HepG2 (cell line): Measurements from ENCODE around the gene RAPGEF5. TPM values are rescaled to one million over a fixed set of nuclear protein-coding genes. Genes with fewer than 3 reads are reported as not detected.

Experiments used
- CBX1 ChIP-seq: IDR thresholded peaks from one replicate; pipeline ENCODE4 v1.6.1; 2016; ENCODE audit warnings: antibody characterized with exemption, low read depth
- IKZF4 ChIP-seq: sonication (generic); formaldehyde crosslinking; IDR thresholded peaks from 2 replicates; pipeline ENCODE4 v1.5.1; 2020; ENCODE audit warnings: borderline replicate concordance, mild to moderate bottlenecking, low read depth, missing genetic modification reagents; ENCODE audit errors: not compliant biosample characterization
- NFIB ChIP-seq: sonication (generic); formaldehyde crosslinking; IDR thresholded peaks from 2 replicates; pipeline ENCODE4 v1.9.0; 2021; ENCODE audit warnings: missing genetic modification reagents, mild to moderate bottlenecking, borderline replicate concordance
- SOX5 ChIP-seq: IDR thresholded peaks from 2 replicates; pipeline ENCODE4 v1.6.1; 2016; ENCODE audit warnings: borderline replicate concordance
- TCF7 ChIP-seq: sonication (generic); IDR thresholded peaks from 2 replicates; pipeline ENCODE4 v1.6.1; 2016; ENCODE audit warnings: antibody characterized with exemption, low read depth
- ZNF207 ChIP-seq: fragments of 450-650 bp; IDR thresholded peaks from 2 replicates; pipeline ENCODE4 v1.6.1; 2016; ENCODE audit warnings: antibody characterized with exemption, borderline replicate concordance
- ZNF530 ChIP-seq: sonication (generic); formaldehyde crosslinking; IDR thresholded peaks from 2 replicates; pipeline ENCODE4 v1.5.0; 2020; ENCODE audit warnings: low read depth, mild to moderate bottlenecking, missing genetic modification reagents
- ZNF644 ChIP-seq: IDR thresholded peaks from 2 replicates; pipeline ENCODE4 v1.6.1; 2016; ENCODE audit warnings: low read depth
- ZNF83 ChIP-seq: sonication (generic); formaldehyde crosslinking; IDR thresholded peaks from 2 replicates; pipeline ENCODE4 v1.4.0; 2020; ENCODE audit warnings: missing genetic modification reagents, mild to moderate bottlenecking, borderline replicate concordance
- polyA plus RNA-seq, 8 experiments: library from polyadenylated mRNA; depleted of rRNA in 3 of 8; stranded (reverse) in 7 of 8; unstranded in 1 of 8; fragments of >200 nt; fragmentation: Illumina TruSeq in 4 of 8; extraction: Trizol in 4 of 8; gene quantifications; 2 replicates each; pipeline versions ENCODE4 v1.2.1 to v1.2.3, GENCODE V29; 2011 to 2016; ENCODE audit warnings: low read depth in 4 of 8, missing spikeins in 1 of 8, mixed read lengths in 1 of 8; ENCODE audit not compliant: insufficient read depth in 1 of 8
- total RNA-seq, 5 experiments: library from RNA; depleted of rRNA; stranded (reverse); fragments of >200 nt; fragmentation: Illumina TruSeq; extraction: Trizol; gene quantifications; 2 replicates each; pipeline ENCODE4 v1.2.3, GENCODE V29; 2016; ENCODE audit warnings: low read depth in 1 of 5
- TF ChIP-seq, protein P1 (sequence below), 2 experiments: fragments of 450-650 bp in 1 of 2; sonication (generic) in 1 of 2; formaldehyde crosslinking in 1 of 2; IDR thresholded peaks; 2 replicates each; pipeline versions ENCODE4 v1.6.1 to v1.8.0; 2016 to 2022; ENCODE audit warnings: antibody characterized with exemption in 1 of 2, mild to moderate bottlenecking in 1 of 2, missing genetic modification reagents in 1 of 2
- TF ChIP-seq, protein P2 (sequence below): sonication (generic); formaldehyde crosslinking; IDR thresholded peaks from 2 replicates; pipeline ENCODE4 v1.4.0; 2020; ENCODE audit warnings: missing genetic modification reagents
- TF ChIP-seq, protein P3 (sequence below): sonication (generic); formaldehyde crosslinking; IDR thresholded peaks from 2 replicates; pipeline ENCODE4 v1.5.0; 2020; ENCODE audit warnings: missing genetic modification reagents
- TF ChIP-seq, protein P4 (sequence below): sonication (generic); formaldehyde crosslinking; IDR thresholded peaks from 2 replicates; pipeline ENCODE4 v1.4.0; 2020; ENCODE audit warnings: missing genetic modification reagents
- TF ChIP-seq, protein P5 (sequence below): sonication (generic); formaldehyde crosslinking; IDR thresholded peaks from 2 replicates; pipeline ENCODE4 v1.8.0; 2022; ENCODE audit warnings: mild to moderate bottlenecking, missing genetic modification reagents

RAPGEF5 gene
- total and polyA plus RNA-seq, 2 of the 13 experiments (the other 11 are each of a cell fraction or from before 2014, with no cell fraction given): 17.1 to 23.4 TPM

DNA sequence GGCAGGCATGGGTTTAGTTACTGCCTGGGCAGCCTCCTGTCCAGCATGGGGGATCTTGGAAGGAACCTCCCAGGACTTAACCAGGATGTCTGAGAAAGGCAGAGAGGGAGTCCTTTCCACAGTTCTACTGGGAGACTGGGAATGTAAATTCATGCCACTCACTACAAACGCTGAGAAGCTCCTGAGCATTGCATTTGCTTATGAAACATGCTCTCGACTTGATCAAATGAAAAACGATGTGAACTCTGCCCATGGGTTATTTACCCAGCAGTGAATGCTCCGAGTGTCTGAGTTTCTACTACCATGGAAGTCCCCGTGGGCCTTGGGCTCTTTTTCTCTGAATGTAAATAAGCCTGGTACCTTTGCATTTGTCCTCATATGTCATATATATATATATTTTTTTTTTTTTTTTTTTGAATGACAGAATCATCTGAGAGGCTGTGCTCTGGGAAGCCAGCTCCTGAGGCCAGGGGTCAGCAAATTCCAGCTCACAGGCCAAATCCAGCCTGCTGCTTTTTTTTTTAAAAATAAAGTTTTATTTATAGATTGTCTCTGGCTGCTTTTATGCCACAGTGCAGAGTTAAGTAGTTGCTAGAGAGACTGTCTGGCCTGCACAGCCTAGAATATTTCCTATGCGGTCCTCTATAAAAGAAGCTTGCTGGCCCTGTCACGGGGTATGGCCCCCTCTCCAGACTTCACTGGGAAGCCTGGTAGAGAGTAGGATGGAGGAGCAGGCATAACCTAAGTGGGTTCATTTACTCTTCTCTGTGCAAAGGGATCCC lies 21.4 kb upstream of the RAPGEF5 start (continued):
- TF ChIP-seq IKZF4: no peak
- TF ChIP-seq ZNF530: no peak
- peak; percentile 46; the same call in 1 of the 2 replicates for TF ChIP-seq TCF7
- TF ChIP-seq, protein P1, sequence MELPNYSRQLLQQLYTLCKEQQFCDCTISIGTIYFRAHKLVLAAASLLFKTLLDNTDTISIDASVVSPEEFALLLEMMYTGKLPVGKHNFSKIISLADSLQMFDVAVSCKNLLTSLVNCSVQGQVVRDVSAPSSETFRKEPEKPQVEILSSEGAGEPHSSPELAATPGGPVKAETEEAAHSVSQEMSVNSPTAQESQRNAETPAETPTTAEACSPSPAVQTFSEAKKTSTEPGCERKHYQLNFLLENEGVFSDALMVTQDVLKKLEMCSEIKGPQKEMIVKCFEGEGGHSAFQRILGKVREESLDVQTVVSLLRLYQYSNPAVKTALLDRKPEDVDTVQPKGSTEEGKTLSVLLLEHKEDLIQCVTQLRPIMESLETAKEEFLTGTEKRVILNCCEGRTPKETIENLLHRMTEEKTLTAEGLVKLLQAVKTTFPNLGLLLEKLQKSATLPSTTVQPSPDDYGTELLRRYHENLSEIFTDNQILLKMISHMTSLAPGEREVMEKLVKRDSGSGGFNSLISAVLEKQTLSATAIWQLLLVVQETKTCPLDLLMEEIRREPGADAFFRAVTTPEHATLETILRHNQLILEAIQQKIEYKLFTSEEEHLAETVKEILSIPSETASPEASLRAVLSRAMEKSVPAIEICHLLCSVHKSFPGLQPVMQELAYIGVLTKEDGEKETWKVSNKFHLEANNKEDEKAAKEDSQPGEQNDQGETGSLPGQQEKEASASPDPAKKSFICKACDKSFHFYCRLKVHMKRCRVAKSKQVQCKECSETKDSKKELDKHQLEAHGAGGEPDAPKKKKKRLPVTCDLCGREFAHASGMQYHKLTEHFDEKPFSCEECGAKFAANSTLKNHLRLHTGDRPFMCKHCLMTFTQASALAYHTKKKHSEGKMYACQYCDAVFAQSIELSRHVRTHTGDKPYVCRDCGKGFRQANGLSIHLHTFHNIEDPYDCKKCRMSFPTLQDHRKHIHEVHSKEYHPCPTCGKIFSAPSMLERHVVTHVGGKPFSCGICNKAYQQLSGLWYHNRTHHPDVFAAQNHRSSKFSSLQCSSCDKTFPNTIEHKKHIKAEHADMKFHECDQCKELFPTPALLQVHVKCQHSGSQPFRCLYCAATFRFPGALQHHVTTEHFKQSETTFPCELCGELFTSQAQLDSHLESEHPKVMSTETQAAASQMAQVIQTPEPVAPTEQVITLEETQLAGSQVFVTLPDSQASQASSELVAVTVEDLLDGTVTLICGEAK (IDR thresholded peaks at IDR 0.05): peak; percentile 52; the same call in 1 of the 2 replicates
- TF ChIP-seq, protein P1 (CRISPR knock-in tag; IDR thresholded peaks at IDR 0.05): peak; percentile 90
- TF ChIP-seq NFIB (CRISPR knock-in tag): no peak
- TF ChIP-seq, protein P2, sequence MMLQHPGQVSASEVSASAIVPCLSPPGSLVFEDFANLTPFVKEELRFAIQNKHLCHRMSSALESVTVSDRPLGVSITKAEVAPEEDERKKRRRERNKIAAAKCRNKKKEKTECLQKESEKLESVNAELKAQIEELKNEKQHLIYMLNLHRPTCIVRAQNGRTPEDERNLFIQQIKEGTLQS (CRISPR knock-in tag): no peak
- TF ChIP-seq, protein P3, sequence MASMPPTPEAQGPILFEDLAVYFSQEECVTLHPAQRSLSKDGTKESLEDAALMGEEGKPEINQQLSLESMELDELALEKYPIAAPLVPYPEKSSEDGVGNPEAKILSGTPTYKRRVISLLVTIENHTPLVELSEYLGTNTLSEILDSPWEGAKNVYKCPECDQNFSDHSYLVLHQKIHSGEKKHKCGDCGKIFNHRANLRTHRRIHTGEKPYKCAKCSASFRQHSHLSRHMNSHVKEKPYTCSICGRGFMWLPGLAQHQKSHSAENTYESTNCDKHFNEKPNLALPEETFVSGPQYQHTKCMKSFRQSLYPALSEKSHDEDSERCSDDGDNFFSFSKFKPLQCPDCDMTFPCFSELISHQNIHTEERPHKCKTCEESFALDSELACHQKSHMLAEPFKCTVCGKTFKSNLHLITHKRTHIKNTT (CRISPR knock-in tag): no peak
- TF ChIP-seq SOX5 (CRISPR knock-in tag): peak; percentile 57; the same call in 1 of the 2 replicates
- TF ChIP-seq, protein P4, sequence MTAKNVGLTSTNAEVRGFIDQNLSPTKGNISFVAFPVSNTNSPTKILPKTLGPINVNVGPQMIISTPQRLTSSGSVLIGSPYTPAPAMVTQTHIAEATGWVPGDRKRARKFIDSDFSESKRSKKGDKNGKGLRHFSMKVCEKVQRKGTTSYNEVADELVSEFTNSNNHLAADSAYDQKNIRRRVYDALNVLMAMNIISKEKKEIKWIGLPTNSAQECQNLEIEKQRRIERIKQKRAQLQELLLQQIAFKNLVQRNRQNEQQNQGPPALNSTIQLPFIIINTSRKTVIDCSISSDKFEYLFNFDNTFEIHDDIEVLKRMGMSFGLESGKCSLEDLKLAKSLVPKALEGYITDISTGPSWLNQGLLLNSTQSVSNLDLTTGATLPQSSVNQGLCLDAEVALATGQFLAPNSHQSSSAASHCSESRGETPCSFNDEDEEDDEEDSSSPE (CRISPR knock-in tag): no peak
- peak; percentile 77; the same call in 1 of the 2 replicates for TF ChIP-seq ZNF644 (CRISPR knock-in tag)
- TF ChIP-seq CBX1: no peak
- TF ChIP-seq, protein P5, sequence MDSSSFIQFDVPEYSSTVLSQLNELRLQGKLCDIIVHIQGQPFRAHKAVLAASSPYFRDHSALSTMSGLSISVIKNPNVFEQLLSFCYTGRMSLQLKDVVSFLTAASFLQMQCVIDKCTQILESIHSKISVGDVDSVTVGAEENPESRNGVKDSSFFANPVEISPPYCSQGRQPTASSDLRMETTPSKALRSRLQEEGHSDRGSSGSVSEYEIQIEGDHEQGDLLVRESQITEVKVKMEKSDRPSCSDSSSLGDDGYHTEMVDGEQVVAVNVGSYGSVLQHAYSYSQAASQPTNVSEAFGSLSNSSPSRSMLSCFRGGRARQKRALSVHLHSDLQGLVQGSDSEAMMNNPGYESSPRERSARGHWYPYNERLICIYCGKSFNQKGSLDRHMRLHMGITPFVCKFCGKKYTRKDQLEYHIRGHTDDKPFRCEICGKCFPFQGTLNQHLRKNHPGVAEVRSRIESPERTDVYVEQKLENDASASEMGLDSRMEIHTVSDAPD (CRISPR knock-in tag): no peak
- no peak for TF ChIP-seq ZNF207
- no peak for TF ChIP-seq ZNF83
